ENCODE measurements around the gene GAL3ST1. TPM values are rescaled to one million over a fixed set of nuclear protein-coding genes. Genes with fewer than 3 reads are reported as not detected.
"Not testable (repeated sequence)": the region's sequence is repeated elsewhere in the genome, so short reads cannot be mapped to it uniquely, and the experiment has no call there.

GAL3ST1 gene
- total RNA-seq, 1 experiment from 2014 or later = 2.1 TPM

GRCh38 chr22:30552719-30553118 is 21.7 kb downstream of the GAL3ST1 start:
- Histone ChIP-seq H3K36me3 (ENCODE audit: control insufficient read depth in 1 of 2, insufficient read depth in 2 of 2, low read length in 2 of 2) (no peaks in the 10 kb centered on the region), H3K9me2 (ENCODE audit: insufficient read depth) (no peaks in the 10 kb centered on the region), H3K4me3 (replicated peaks in 1 of 2; ENCODE audit: low read depth in 1 of 2, low read length in 2 of 2) (no peak overlapping the region), H3K27ac (ENCODE audit: low read depth, low read length) (no peak overlapping the region), H3K27me3 (ENCODE audit: insufficient read depth, low read length) (no peaks in the 10 kb centered on the region), H3K9me3 (ENCODE audit: control insufficient read depth in 1 of 2, insufficient read depth in 1 of 2, low read depth in 1 of 2, low read length in 2 of 2) (no peaks in the 10 kb centered on the region), H3K4me1 (ENCODE audit: control insufficient read depth in 1 of 2, insufficient read depth in 2 of 2, low read length in 2 of 2) (no peaks in the 10 kb centered on the region), H3K79me2 (ENCODE audit: insufficient read depth, low read length) (no peaks in the 10 kb centered on the region), H3K4me2 (ENCODE audit: low read length) (no peak overlapping the region), H2AFZ (ENCODE audit: low read depth, low read length, poor library complexity, severe bottlenecking) (no peak overlapping the region), H3K9ac (ENCODE audit: low read length) (no peak overlapping the region), H4K20me1 (ENCODE audit: insufficient read depth) (no peaks in the 10 kb centered on the region)
- no peak for DNase-seq (ENCODE audit: low read depth, low spot score)
- intact Hi-C loops (cut with micrococcal nuclease) = no loop called here
- ChIA-PET POLR2A (no interaction called here), CTCF (no interaction called here), RAD21 (ENCODE audit: low non-redundant PET in 1 of 2, low total read pairs in 2 of 2, uncharacterized antibody in 2 of 2, unreplicated experiment in 2 of 2) (no interaction called here)
- ATAC-seq = no peak
- BruUV-seq (replicated peaks) = no TSS peak
- TF ChIP-seq SRF (IDR thresholded peaks at IDR 0.05; ENCODE audit: low read depth) (no peak), CEBPB (IDR thresholded peaks at IDR 0.05; ENCODE audit: low read depth) (no peak), POLR2A (IDR thresholded peaks at IDR 0.05; ENCODE audit: borderline replicate concordance, extremely low read depth, insufficient read depth, insufficient read length) (no peak), CBX3 (IDR thresholded peaks at IDR 0.05; ENCODE audit: low read depth) (no peak), SP1 (IDR thresholded peaks at IDR 0.05; ENCODE audit: low read depth) (no peak), ZFX (IDR thresholded peaks at IDR 0.05) (no peak), EZH2phosphoT487 (IDR thresholded peaks at IDR 0.05; ENCODE audit: borderline replicate concordance) (no peak), POLR2AphosphoS5 (IDR thresholded peaks at IDR 0.05; ENCODE audit: low read depth, low read length) (no peak), FOSL1 (IDR thresholded peaks at IDR 0.05; ENCODE audit: low read depth) (no peak), EGR1 (IDR thresholded peaks at IDR 0.05; ENCODE audit: low read depth) (no peak), YY1 (IDR thresholded peaks at IDR 0.05; ENCODE audit: extremely low read depth, insufficient replicate concordance, low read depth, low read length) (no peak), ZNF274 (IDR thresholded peaks at IDR 0.05; ENCODE audit: low read depth, low read length) (no peak)
- TF ChIP-seq, protein P1, sequence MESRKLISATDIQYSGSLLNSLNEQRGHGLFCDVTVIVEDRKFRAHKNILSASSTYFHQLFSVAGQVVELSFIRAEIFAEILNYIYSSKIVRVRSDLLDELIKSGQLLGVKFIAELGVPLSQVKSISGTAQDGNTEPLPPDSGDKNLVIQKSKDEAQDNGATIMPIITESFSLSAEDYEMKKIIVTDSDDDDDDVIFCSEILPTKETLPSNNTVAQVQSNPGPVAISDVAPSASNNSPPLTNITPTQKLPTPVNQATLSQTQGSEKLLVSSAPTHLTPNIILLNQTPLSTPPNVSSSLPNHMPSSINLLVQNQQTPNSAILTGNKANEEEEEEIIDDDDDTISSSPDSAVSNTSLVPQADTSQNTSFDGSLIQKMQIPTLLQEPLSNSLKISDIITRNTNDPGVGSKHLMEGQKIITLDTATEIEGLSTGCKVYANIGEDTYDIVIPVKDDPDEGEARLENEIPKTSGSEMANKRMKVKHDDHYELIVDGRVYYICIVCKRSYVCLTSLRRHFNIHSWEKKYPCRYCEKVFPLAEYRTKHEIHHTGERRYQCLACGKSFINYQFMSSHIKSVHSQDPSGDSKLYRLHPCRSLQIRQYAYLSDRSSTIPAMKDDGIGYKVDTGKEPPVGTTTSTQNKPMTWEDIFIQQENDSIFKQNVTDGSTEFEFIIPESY (IDR thresholded peaks at IDR 0.05; ENCODE audit: extremely low read depth, insufficient replicate concordance, low read length) = no peak
- TF ChIP-seq, protein P2, sequence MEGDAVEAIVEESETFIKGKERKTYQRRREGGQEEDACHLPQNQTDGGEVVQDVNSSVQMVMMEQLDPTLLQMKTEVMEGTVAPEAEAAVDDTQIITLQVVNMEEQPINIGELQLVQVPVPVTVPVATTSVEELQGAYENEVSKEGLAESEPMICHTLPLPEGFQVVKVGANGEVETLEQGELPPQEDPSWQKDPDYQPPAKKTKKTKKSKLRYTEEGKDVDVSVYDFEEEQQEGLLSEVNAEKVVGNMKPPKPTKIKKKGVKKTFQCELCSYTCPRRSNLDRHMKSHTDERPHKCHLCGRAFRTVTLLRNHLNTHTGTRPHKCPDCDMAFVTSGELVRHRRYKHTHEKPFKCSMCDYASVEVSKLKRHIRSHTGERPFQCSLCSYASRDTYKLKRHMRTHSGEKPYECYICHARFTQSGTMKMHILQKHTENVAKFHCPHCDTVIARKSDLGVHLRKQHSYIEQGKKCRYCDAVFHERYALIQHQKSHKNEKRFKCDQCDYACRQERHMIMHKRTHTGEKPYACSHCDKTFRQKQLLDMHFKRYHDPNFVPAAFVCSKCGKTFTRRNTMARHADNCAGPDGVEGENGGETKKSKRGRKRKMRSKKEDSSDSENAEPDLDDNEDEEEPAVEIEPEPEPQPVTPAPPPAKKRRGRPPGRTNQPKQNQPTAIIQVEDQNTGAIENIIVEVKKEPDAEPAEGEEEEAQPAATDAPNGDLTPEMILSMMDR (IDR thresholded peaks at IDR 0.05 in 2 of 3, conservative IDR thresholded peaks at IDR 0.05 in 1 of 3; ENCODE audit: borderline replicate concordance in 1 of 3, insufficient read depth in 1 of 3, low read depth in 2 of 3, low read length in 2 of 3) = no peak

DNA sequence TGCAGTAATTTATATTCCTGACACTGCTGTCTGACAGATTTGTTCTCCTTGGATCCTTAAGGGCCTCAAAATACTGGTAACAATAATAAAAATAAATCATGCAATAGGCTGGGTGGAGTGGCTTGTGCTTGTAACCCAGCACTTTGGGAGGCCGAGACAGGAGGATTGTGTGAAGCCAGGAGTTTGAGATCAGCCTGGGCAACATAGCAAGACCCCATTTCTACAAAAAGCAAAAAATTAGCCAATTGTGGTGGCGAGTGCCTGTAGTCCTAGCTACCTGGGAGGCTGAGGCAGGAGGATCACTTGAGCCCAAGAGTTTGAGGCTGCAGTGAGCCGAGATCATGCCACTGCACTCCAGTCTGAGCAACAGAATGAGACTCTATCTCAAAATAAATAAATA is 22.7 kb downstream of the GAL3ST1 start:
- intact Hi-C loops (cut with micrococcal nuclease); CTCF ChIA-PET; H3K4me3 ChIP-seq (replicated peaks in 1 of 2; ENCODE audit: low read depth in 1 of 2, low read length in 2 of 2); DNase-seq (ENCODE audit: low read depth, low spot score); H3K27ac ChIP-seq (ENCODE audit: low read depth, low read length); H3K36me3 ChIP-seq (ENCODE audit: control insufficient read depth in 1 of 2, insufficient read depth in 2 of 2, low read length in 2 of 2); ATAC-seq; POLR2A ChIA-PET; H4K20me1 ChIP-seq (ENCODE audit: insufficient read depth); H3K4me1 ChIP-seq (ENCODE audit: control insufficient read depth in 1 of 2, insufficient read depth in 2 of 2, low read length in 2 of 2); H3K9me2 ChIP-seq (ENCODE audit: insufficient read depth); H3K79me2 ChIP-seq (ENCODE audit: insufficient read depth, low read length); RAD21 ChIA-PET (ENCODE audit: low non-redundant PET in 1 of 2, low total read pairs in 2 of 2, uncharacterized antibody in 2 of 2, unreplicated experiment in 2 of 2); BruUV-seq (replicated peaks); H3K9me3 ChIP-seq (ENCODE audit: control insufficient read depth in 1 of 2, insufficient read depth in 1 of 2, low read depth in 1 of 2, low read length in 2 of 2); H3K27me3 ChIP-seq (ENCODE audit: insufficient read depth, low read length); H2AFZ ChIP-seq (ENCODE audit: low read depth, low read length, poor library complexity, severe bottlenecking); H3K4me2 ChIP-seq (ENCODE audit: low read length); H3K9ac ChIP-seq (ENCODE audit: low read length): not testable (repeated sequence)
